GM20000 (cell line): ENCODE results near the gene GPR3.

Experiments used
- DNase-seq: peaks from one replicate; pipeline ENCODE4 v3.0.0; 2012; ENCODE audit warnings: low spot score
- TF ChIP-seq, protein P1 (sequence below): IDR thresholded peaks from 2 replicates; pipeline ENCODE4 v1.5.1; 2012; ENCODE audit warnings: mild to moderate bottlenecking, control low read depth; ENCODE audit errors: extremely low read depth, missing control alignments

Gene GPR3

GRCh38 chr1:27366113-27366410, 26.4 kb upstream of the GPR3 start:
- peak; percentile 81 for DNase-seq
- TF ChIP-seq, protein P1, sequence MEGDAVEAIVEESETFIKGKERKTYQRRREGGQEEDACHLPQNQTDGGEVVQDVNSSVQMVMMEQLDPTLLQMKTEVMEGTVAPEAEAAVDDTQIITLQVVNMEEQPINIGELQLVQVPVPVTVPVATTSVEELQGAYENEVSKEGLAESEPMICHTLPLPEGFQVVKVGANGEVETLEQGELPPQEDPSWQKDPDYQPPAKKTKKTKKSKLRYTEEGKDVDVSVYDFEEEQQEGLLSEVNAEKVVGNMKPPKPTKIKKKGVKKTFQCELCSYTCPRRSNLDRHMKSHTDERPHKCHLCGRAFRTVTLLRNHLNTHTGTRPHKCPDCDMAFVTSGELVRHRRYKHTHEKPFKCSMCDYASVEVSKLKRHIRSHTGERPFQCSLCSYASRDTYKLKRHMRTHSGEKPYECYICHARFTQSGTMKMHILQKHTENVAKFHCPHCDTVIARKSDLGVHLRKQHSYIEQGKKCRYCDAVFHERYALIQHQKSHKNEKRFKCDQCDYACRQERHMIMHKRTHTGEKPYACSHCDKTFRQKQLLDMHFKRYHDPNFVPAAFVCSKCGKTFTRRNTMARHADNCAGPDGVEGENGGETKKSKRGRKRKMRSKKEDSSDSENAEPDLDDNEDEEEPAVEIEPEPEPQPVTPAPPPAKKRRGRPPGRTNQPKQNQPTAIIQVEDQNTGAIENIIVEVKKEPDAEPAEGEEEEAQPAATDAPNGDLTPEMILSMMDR: no peak

DNA sequence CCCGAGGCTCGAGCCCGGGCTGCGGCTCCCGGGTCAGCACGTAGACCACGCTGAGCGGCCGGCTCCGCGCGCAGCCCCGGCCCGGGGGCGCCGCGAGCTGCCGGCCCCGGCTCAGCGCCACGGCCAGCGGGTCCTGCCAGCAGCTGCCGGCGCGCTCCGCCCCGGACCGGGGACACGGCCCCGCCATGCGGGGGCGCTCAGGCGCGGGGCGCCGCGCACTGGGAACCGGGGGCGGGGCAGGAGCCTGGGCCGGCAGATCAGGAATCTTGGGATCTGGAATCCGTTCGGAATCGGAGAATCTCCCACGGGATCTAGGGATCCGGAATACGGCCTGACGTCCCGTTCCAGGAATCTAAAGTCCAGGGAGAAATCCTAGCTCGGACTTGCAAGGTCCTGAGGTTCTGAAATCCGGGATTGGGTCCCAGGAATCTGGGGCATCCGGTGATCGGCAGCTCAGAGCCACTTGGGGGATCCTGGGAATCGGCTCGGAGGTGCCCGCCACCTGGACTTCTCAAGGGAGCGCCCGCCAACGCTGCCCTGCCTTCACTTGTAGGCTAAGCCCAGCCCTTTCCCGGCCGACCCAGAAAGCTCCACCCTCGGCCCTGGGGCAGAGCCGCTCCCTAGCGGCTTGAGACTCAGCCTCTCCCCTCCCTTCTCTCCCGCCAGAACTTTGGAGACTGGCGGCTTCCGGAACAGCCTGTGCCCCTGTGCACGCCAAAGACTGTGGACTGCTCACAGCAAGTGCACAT, 25.8 kb upstream of the GPR3 start, which contains the start of gene MAP3K6:
TSS of gene MAP3K6 (minus strand) at position 551 of the 749 bp plus-strand sequence. CDS start at position 187, 364 bp downstream.
- TF ChIP-seq, protein P1: peak; percentile 46

GRCh38 chr1:27367160-27367650, 25.2 kb upstream of the GPR3 start:
- DNase-seq: no peak
- TF ChIP-seq, protein P1: no peak

More for the DNA sequence above, 25.8 kb upstream of the GPR3 start, which contains the start of gene MAP3K6:
- DNase-seq: peak; percentile 79

GRCh38 chr1:27368869-27369582, 23.4 kb upstream of the GPR3 start:
- no peak for DNase-seq
- TF ChIP-seq, protein P1: no peak

- DNase-seq: no peak
- TF ChIP-seq, protein P1: no peak
These were observed 20.2 kb upstream of the GPR3 start for GRCh38 chr1:27372022-27372807.

- TF ChIP-seq, protein P1: no peak
- DNase-seq: no peak
These were observed 19.4 kb upstream of the GPR3 start for GRCh38 chr1:27372808-27373690.
